ENCODE measurements around the gene CDKN1C.

Gene CDKN1C

DNA sequence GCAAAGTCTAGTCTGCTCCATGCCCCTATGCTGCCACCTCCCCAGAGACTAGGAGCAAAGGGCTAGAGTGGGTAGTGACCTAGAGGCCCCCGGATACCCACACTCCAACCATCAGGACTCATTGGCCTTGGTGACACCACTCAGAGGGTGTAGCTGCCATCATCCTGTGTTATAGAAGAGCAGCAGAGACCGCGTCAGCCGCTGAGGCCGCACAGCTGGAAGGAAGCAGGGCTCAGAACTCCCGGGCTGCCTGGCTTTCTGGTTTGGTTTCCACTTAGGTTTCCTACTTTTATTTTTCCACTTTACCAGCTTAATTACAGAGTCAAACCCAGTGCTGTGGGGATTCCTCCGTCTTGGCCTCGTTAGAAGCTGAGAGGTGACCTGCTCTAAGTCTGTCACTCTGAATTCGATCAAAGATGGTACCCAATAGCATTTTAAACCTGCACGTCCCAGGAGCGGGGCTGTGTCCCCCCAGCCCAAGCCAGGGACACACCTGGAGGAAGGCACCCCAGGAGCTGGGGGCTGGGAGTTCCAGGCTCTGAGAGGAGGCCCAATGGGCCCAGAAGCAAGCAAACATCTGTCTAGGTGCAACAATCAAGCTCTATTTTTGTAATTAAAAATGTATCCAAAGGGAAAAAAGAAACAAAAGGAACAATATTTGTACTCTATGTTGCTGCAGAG lies 2.1 kb upstream of the CDKN1C start:
- no peak for DNase-seq

DNA sequence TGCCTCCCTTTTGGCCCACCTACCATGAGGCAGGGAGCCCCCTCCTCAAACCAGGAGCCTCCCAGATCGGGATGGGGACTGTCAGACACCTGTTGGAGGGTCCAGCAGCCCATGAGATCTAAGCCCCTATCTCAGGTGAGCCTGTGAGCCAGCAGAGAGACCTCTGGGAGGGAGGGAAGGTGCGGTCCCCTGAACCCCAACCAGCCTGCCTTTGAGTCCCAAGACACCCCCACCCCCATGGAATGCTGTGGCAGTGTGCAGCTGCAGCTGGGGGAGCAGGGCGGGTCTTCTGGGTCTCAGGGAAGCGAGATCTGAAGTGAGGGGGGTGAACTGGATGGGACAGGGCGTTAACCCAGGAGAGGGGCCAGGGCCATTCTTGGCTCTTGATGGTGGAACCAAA lies 1.4 kb upstream of the CDKN1C start:
- no peak for DNase-seq

DNA sequence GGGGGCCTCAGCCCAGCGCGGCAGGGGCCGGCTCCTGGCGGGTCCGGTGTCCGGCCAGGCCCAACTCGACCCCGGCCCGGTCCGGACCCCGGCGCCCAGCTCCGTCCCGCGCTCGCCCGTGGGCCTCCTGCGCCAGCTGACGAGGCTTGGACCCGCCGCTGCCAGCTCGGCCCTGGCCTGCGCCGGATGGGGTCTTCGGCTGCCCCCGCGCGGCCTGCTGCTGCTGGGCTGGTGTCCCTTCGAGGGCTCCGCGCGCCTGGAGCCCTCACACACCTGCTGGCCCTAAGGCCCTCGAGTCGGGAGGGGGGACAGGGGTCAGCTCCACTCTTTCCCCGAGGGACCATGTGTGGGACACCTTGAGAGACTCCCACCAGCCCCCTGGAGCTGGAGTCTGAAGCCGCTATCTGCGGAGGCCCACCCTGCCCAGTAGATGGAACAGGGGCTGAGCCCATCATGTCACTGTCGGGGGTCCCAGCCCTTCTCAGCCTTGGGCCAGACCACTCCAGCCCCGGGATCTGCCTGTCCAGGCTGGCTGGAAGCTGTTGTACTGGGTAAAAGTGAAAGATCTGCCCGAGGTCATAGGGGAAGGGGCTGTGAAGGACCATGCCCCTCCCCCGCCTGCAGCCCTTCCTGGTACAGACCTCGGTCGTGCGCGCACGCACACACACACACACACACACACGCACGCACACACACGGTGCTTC lies 768 bp upstream of the CDKN1C start:
- no peak for DNase-seq

DNA sequence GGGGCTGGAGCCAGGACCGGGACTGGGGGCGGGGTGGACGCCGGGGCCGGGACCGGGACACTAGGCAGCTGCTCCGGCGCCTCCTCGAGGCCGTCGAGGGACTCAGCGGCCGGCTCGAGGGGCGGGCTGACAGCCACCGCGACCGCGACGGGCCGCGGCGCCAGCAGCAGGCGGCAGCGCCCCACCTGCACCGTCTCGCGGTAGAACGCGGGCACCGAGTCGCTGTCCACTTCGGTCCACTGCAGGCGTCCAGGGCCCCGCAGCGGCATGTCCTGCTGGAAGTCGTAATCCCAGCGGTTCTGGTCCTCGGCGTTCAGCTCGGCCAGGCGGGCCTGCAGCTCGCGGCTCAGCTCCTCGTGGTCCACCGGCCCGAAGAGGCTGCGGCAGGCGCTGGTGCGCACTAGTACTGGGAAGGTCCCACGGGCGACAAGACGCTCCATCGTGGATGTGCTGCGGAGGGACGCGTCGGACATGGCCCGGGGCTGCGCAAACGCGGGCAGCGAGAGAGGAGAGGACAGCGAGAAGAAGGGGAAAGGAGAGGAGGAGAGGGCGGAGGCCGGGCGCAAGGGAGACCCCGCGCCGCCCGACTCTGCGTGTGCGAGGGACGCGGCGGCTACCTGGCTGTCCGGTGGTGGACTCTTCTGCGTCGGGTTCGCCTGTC lies 428 bp downstream of the CDKN1C start:
- DNase-seq = no peak

DNA sequence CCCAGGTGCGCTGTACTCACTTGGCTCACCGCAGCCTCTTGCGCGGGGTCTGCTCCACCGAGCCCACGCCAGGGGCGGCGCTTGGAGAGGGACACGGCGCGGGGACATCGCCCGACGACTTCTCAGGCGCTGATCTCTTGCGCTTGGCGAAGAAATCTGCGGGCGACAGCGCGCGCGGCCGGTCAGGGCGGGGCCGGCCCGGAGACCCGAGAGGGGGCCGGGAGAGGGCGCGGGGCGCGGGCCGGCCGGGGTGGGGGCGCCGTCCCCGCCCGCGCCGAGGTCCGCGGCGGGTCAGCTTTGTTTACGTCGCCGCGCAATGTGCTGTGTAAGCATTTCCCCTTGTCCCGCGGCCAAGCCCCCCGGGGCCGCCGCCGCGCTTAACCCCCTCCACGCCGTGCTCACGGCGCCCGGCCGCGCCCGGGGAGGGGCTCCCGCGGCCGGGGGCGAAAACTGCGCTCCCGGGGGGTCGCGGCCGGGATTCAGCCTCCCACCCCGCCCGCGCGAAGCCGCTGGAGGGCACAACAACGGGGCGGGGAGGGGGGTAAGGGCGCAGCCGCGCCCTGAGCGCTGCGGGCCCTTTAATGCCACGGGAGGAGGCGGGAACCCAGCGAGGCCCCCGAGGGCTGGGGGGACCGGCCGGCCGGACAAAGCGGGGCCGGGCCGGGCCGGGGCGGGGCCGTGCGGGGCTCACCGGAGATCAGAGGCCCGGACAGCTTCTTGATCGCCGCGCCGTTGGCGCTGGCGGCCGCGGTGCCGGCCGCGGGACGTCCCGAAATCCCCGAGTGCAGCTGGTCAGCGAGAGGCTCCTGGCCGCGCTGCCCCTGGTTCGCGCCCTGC lies 1.4 kb downstream of the CDKN1C start:
- no peak for DNase-seq

DNA sequence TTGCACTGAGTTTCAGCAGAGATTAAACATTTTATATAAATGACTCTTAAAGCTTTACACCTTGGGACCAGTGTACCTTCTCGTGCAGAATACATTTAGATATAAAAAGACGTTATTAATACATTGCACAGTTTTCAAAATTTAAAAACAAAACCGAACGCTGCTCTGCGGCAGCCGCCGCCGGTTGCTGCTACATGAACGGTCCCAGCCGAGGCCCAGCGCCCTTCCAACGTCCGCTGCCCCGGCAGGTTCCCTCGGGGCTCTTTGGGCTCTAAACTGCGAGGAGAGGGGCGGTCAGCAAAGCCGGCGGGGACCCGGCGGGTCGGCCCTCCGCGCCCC lies 2.0 kb downstream of the CDKN1C start:
- no peak for DNase-seq

DNA sequence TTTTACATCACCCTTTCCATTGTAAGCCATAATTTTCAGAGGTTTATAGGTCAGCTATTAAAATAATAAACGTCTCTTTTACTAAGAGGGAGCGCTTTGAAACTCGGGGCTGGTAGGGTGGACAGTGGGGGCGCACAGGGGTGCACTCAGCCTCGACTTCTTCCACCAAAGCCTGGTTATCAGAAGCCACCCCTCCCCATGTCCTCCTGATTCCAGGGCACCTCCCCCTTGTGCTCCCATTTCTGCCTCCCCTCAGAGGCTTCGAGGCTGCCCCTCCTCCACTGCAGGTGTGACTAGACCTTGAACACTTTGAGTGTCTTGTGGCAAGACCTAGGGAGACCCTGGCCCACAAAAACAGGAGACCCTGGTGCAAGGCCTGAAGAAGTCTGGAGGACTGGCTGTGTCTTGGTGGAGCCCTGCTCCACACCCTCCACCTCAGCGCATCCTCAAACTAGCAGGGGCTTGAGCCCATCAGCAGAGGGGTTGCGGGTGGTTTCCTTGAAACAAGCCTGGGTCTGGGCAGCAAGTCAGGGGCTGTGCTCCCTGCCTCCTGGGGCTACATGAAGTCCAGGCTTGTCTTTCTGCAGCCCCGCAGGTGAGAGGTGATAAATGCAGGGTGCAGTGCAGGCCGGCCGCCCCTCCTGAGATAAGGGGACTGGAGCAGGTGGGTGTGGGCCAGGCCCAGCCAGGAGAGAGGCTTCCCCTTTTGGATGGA lies 3.0 kb downstream of the CDKN1C start:
- no peak for DNase-seq

DNA sequence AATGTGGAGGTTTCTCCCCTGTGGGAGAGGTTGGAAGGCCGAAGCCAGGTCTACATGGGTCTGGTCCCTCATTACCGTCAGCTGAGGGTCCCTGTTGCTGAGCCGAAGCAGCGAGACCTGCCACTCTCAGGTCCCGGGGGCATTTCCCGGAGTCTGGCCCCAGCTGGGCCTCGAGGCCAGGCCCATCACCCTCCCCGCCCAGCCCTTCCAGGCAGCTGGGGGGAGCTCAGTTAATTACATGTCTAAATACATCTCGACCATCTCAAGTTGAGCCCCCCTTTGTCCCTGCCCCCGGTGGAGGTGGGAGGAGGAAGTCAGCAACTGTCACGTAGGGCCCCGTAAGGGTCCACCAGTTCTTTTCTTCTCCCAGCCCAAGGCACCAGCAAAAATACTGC lies 3.6 kb downstream of the CDKN1C start:
- no peak for DNase-seq

DNA sequence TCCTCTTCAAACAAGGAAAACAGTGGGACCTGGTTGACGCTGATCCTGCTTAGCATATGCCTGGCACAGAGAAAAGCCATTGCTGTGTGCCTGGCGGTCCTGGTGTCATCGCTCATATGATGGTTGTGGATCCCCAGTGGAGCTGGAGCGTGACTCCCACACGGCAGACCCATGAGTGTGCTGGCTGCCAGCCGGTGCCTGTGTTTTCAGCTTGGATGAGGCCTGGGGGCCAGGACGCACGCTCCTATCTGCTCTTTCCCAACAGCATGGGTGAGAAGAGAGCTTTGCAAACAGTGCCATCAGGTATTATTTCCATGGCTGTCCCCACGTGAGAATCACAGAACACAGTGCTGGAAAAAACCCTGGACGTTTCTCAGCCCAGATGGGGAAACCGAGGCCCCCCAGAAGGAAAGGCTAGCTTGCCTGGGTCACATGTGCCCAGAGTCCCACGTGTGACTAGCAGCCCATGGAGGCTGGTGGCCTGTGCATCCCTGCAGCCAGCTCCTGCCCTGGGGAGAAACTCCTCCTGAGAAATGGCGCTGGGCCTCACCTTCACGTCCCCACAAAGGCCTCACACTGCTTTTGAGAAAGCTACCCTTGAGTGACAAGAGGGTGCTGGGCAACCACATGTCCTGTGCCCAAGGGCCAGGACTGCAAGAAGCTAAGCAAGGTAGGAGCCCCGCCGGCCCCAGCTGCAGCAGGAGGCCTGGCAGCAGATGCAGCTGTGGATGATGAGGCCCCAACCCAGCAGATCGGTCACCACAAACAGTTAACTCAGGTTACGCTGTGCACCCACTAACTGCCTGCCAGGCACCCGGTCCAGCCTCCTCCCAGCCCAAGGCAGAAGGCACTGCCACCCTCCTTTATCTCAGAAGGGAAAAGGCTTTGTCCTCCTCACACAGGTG lies 4.2 kb downstream of the CDKN1C start:
- DNase-seq = no peak

DNA sequence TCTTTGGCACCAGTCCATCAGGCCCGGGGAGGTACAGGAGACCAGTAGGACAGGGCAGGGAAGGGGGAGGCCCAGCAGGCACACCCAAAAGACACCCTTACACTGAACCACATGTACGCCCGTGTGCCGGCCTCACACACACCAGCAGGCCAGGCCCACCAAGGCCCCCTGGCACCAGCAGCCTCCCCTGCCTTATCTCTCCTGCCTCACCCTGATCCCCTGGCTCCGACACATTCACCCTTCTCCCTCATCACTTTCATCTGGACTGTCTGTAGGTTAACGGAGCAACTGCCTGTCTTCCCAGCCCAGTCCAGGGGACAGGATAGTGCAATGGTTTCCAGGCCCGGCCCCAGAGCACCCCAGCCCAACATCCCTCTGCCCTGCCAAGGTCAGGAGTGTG lies 4.9 kb downstream of the CDKN1C start:
- no peak for DNase-seq

DNA sequence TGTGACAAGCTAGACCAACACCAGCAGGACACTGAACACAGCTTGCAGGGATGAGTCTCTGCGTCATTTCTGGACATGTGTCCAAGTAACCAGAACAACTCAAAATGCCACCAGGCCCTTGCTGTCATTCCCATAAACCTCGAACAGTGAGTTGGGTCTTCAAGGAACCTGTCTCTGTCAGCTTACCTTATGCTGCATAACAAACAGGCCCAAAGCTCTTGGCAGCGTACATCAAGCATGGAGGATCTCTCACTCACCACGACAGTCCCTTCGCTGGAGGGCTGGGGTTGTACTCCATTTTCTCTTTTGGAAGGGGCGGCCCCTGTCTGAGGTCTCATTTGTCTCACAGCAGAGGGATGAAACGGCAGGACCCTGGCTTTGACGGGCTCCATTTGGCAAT lies 6.8 kb downstream of the CDKN1C start:
- no peak for DNase-seq

DNA sequence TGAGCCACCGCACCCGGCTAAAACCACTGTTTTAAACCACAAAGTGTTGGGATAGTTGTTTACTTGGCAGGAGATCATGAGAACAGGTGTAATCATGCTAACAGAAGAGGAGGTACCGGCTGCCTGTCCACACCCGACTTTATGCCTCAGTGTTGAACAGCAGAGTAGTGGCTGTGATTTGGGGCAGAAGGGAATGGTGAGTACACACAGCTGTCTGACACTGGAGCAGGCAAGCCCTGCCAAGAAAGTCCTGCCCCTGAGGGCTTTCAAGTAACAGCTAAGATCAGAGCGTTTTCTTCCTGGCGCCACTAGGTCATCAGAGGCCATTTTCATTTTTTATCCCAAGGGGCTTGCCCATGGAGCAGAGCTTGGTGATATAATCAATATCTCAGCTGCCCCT lies 8.1 kb downstream of the CDKN1C start:
- no peak for DNase-seq

DNA sequence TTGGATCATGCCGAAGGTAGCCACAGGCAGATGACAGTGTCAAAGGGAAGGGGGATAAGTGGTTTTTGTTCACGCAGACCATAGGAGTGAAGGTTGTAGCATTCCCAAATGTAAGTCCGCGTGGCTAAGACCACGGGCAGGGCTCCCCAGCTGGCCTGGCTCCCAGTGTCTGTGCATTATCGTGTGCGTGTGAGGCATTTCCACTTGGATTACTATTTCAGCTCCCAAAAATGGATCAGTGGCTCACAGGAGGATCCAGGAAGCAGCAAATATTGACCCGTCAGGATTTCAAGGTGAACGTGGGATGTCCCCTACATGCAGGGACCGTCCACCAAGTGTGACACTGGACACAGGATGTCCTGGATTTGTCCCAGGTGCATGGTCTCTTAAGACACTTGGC lies 10.6 kb downstream of the CDKN1C start:
- DNase-seq = no peak

DNA sequence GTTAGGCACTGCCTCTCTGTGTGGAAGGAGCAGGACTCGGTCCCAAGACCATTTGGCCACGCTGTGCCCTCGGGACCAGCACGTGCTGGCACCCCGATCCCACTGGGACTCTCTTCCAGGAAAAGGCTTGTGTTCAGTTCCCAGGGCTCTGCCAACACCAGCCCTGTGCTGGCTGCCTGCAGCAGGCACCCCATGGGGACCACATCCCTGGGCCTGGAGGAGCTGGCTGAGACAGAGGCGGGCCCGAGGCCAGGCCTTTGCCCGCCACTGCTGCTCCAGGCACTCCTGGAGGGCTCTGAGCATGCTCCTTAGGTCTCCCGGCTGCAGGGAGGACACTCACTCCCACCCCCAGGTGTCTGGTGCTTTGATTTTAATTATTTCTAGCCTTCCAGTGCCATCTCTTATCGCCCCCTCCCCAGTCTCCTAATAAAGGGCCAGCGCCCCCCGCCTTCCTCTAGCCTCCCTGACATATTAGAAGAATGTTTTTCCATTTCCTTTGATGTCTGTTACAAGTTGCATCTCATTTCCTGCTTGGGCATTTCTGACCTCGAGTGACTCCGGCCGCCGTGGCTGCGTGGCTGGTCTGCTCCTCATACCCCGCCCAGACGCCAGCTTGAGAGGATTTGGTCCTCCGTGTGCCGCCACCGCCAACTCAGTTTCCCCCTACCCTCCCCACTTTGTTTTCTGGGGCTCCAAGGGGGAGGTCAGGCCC lies 14.4 kb downstream of the CDKN1C start:
- no peak for DNase-seq

DNA sequence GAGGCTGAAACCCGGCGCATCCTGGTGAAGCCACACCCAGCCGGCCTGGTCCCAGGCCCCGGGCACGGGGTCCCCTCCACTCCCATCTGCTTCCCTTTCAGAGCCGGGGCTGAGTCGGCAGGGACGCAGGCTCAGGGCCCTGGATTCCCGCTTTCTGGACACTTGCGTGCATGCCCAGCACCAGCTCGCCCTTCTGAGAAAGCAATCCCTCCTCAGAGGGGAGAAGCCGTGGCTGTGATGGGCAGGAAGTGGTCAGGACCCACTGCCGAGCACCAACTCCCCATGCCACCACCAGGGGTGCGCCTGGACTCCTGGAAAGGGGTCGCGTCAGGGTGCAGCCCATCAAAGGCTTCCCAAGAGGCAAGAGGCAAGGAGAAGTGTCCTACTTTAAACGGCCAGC lies 15.1 kb downstream of the CDKN1C start:
- no peak for DNase-seq

DNA sequence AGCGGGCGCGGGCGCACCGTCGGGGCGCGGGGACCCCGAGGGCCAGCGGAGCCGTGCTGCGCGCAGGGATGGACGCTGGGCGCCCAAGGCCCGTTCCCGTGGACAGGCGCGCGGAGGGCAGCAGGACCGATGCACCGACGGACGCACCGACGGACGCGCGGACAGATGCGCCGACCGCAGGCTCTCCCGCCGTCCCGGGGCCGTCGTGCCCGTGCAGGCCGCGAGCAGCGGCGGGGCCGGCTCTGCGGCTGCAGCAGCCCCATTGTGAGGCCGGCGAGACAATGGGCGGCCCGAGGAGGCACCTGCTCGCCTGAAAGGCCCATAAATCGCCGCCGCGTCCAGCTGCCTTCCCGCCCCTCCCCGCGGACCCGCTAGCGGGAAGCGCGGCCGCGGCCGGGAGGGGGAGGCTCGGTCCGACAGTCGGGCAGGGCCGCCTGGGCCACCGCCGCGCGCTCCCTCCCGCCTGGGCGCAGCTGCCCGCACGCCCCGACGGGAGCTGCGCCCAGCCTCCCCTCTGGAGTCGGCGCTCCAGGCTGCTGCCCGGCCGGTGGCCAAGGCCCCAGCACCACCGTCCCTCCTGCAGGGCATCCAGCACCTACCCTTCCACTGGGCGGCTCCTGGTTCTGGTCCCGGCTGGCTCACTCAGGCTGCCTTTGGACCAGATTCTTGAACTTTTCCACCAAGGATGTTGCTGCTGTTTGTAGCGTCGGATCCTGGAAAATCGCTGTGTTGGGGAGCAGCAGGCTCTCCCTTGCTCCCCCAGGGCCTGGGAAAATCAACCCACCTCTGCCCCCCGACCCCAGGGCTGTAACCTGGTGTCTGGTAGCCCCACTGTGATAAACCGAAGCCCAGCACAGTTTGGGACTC lies 15.8 kb downstream of the CDKN1C start:
- DNase-seq = no peak

DNA sequence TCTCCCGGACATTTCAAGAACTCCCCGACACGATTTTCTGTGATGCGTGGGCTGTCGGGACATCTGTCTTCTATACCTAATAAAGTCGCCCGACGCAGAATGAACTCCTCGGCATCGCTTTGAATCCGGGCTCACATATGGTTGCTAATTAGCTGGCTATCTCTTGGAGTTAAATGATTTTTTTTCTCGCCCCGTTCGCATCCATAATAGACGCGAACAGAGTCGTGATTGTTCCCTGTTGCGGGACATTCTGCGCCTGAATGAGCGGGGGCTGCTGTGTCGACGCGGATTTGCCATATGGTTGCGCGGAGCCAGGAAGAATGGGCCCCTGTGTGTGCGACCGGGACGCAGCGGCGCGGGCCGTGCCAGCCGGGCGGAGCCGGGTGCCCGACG lies 16.4 kb downstream of the CDKN1C start:
- DNase-seq = no peak

DNA sequence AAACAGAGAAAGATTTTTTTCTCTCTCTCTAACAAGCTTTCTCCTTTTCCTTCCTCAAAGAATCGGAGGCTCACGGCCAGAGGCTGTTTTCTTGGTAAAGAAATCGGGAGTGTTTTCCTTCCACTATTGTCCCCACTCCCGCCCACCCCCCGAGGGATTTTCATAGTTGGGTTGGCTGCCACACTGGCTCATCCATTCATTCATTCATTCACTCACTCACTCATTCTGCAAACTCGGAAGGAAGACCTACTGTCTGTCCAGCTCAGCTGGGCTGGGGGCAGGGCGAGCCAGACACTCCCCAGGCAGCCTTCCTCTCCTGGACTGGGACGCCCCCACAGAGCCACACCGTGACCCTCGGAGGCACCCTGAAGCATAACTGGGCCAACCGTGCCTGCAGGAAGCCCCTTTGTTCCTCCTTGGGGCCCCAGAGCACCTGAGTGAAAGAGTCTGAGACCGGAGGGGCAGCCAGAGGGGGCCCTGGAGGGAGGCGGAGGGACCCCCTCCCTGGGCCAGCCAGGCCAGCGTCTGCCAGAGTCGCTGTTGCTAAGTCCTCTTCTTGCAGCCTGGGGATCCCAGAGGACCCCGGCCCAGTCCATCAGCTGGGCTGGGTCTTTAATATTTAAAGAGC lies 17.0 kb downstream of the CDKN1C start:
- DNase-seq = no peak

DNA sequence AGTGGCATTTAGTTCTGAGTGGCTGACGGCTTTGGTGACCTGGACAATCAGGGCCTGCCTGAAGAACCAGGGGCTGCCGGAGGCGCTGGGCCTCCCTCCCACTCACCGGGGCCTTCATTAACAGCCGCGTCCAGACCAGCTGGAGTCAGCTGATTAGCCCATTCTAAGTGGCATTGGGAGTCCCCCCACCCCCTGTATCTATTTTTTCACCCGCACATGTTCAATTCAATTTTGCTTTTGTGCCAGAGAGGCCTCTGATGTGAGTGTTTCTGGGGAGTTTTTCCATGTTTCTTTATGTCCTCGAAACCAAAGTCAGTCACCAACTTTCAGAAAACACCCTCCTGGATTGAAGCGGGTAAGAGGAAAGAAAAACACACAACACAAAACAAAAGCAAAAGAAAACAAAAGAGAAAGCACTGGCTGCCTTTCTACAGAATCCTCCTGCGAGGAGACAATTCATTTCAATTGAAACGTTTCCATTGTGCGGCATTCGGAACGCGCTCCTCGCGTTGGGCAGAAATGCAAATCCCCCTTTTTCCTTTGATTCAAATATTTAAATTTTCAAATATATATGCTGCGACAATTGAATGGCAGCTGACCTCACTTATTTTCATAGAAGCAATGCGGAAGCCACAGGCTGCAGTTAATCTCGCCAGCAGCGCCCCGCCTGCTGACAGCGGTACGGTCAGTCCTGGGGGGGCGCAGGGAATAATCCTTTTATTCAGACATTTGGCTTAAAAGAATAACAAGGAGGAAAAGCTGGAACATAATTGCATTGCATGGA lies 17.7 kb downstream of the CDKN1C start:
- no peak for DNase-seq

Measured in NCI-H2029 (cell line).